Psoas muscle (tissue), 8 donors: ENCODE measurements around the gene COL5A1. TPM values are rescaled to one million over a fixed set of nuclear protein-coding genes. Genes with fewer than 3 reads are reported as not detected.

Source experiments
- ATAC-seq, 4 donors: fragments of 200-7000 bp; cut with Tn5 transposase; one replicate each; pipeline ENCODE4 v1.9.1; 2020; ENCODE audit warnings: moderate library complexity in 3 of 4, mild to moderate bottlenecking in 2 of 4
- DNase-seq, 2 donors: peaks; one replicate each; pipeline ENCODE4 v3.0.0-alpha.2; 2020
- H3K27ac ChIP-seq: fragments of 200-600 bp; one replicate; pipeline ENCODE4 v1.8.0; 2022
- H3K27me3 ChIP-seq, 3 donors: fragments of 200-600 bp in 1 of 3; one replicate each; pipeline versions ENCODE4 v1.6.1 to v1.8.0; 2013 to 2022; ENCODE audit warnings: low read length in 2 of 3, mild to moderate bottlenecking in 2 of 3, moderate library complexity in 1 of 3; ENCODE audit not compliant: insufficient read depth in 3 of 3
- H3K36me3 ChIP-seq, 2 donors: fragments of 200-600 bp in 1 of 2; one replicate each; pipeline versions ENCODE4 v1.6.1 to v1.8.0; 2013 to 2022; ENCODE audit warnings: low read depth in 1 of 2, mild to moderate bottlenecking in 1 of 2, moderate library complexity in 1 of 2; ENCODE audit not compliant: insufficient read depth in 1 of 2
- H3K4me1 ChIP-seq: fragments of 200-600 bp; one replicate; pipeline ENCODE4 v1.8.0; 2022
- H3K4me3 ChIP-seq: fragments of 200-600 bp; one replicate; pipeline ENCODE4 v1.8.0; 2022; ENCODE audit warnings: mild to moderate bottlenecking
- H3K9me3 ChIP-seq: fragments of 200-600 bp; one replicate; pipeline ENCODE4 v1.8.0; 2022
- CTCF ChIP-seq: fragments of 200-600 bp; IDR thresholded peaks from one replicate; pipeline ENCODE4 v1.8.0; 2022; ENCODE audit warnings: antibody characterized with exemption
- WGBS, 3 donors: extraction: QIAGEN DNeasy Blood & Tissue Kit; methylation state at CpG; one replicate each; pipeline versions ENCODE4 v1.1.6 to v1.1.7; 2013; 5-methylcytosine and 5-hydroxymethylcytosine counted together
- intact Hi-C, 2 donors: fragments of 100-400 bp; cut with DNase I; formaldehyde crosslinking; loops; one replicate each; pipeline versions ENCODE4 v1.11.0 to v1.14.2; 2022
- polyA plus RNA-seq, 3 donors: library from polyadenylated mRNA; stranded (reverse); fragments of 200-250 nt; gene quantifications; one replicate each; pipeline ENCODE4 v1.2.3, GENCODE V29; 2013
- total RNA-seq, 4 donors: library from RNA; stranded (reverse); fragmentation: NEBNext Ultra II Directional in 2 of 4; extraction: Animal tissue kit (Norgen Biotek cat#: 25700) in 2 of 4; gene quantifications; one replicate each; pipeline versions ENCODE4 v1.2.1 to v1.2.4, GENCODE V29; 2021 to 2023
- donor health status: healthy with polysubstance abuse.
- donor health status: DM: no; HTN: no; CAD: no; lungs with moderate emphysema.
- donor health status: Bipolar disorder and iron deficiency.
- donor health status: healthy.
- donor health status: DM: yes; HTN: yes; CAD: no.
- donor health status: DM: no; HTN: no; CAD: no.
- donor health status: DM: no; HTN: no; CAD: no.
- donor health status: DM: yes; HTN: yes; CAD: no.

Gene COL5A1
- total and polyA plus RNA-seq, 7 donors: 1.7 to 11.3 (median 3.4) TPM

GRCh38 chr9:134720796-134721195 is 79.2 kb downstream of the COL5A1 start:
- DNase-seq: no peak
- no peak overlapping the region for H3K27ac ChIP-seq

GRCh38 chr9:134721344-134721743 is 79.7 kb downstream of the COL5A1 start:
- peaks cover 0 to 80% (median 6%) of the 10 kb centered on the region in 3 donors for H3K27me3 ChIP-seq
- H3K9me3 ChIP-seq: no peaks in the 10 kb centered on the region
- no peak for DNase-seq
- no peaks in the 10 kb centered on the region for H3K4me1 ChIP-seq
- no peak for TF ChIP-seq CTCF
- no peak overlapping the region for H3K4me3 ChIP-seq
- 93 to 97% (median 95%) methylated on average over 9 of the region's 9 CpGs for WGBS, 3 donors
- H3K36me3 ChIP-seq: no peaks in the 10 kb centered on the region
- no peak for ATAC-seq
- H3K27ac ChIP-seq: no peak overlapping the region
- intact Hi-C loops: no loop called here

More at GRCh38 chr9:134720796-134721195, 79.2 kb downstream of the COL5A1 start:
- Histone ChIP-seq H3K36me3 (no peaks in the 10 kb centered on the region), H3K9me3 (no peaks in the 10 kb centered on the region), H3K4me3 (no peak overlapping the region), H3K27me3 (peaks cover 0 to 81% (median 6%) of the 10 kb centered on the region in 3 donors), H3K4me1 (no peaks in the 10 kb centered on the region)
- no peak for TF ChIP-seq CTCF
- 87 to 91% (median 88%) methylated on average over 9 of the region's 9 CpGs for WGBS, 3 donors
- intact Hi-C loops: no loop called here
- no peak for ATAC-seq

GRCh38 chr9:134722120-134722701 is 80.6 kb downstream of the COL5A1 start:
- Histone ChIP-seq H3K27ac (no peak overlapping the region), H3K4me3 (no peak overlapping the region), H3K4me1 (no peaks in the 10 kb centered on the region), H3K9me3 (no peaks in the 10 kb centered on the region), H3K27me3 (peaks cover 0 to 79% (median under 1%) of the 10 kb centered on the region in 3 donors), H3K36me3 (no peaks in the 10 kb centered on the region)
- intact Hi-C loops: no loop called here
- DNase-seq: no peak
- no peak for TF ChIP-seq CTCF
- WGBS, 3 donors: 77 to 81% (median 80%) methylated on average over 15 of the region's 15 CpGs
- no peak for ATAC-seq

- no peak overlapping the region for H3K4me3 ChIP-seq
- WGBS, 3 donors: 28 to 55% (median 36%) methylated on average over 17 of the region's 17 CpGs
- ATAC-seq: no peak
- DNase-seq: no peak
- H3K27ac ChIP-seq: no peak overlapping the region
- intact Hi-C loops: no loop called here
- no peaks in the 10 kb centered on the region for H3K4me1 ChIP-seq
- peaks cover 0 to 79% (median 0%) of the 10 kb centered on the region in 3 donors for H3K27me3 ChIP-seq
- no peaks in the 10 kb centered on the region for H3K36me3 ChIP-seq
- no peak for TF ChIP-seq CTCF
- H3K9me3 ChIP-seq: no peaks in the 10 kb centered on the region
Observed at GRCh38 chr9:134723037-134723436, 81.4 kb downstream of the COL5A1 start.
